ENCODE measurements around the gene GRSF1.

- TF ChIP-seq CTCF (IDR thresholded peaks at IDR 0.05; ENCODE audit: insufficient read depth, low read depth, low read length) (no peak), EZH2 (IDR thresholded peaks at IDR 0.05; ENCODE audit: insufficient read depth, low read length) (no peak)
Observed at GRCh38 chr4:70836081-70836480, 3.6 kb downstream of the GRSF1 start.
